Keratinocyte (primary cell): ENCODE results near the gene SEMA3C. TPM values are rescaled to one million over a fixed set of nuclear protein-coding genes. Genes with fewer than 3 reads are reported as not detected.

Experiments
- DNase-seq: peaks from one replicate; pipeline ENCODE4 v3.0.0-alpha.2; 2011; ENCODE audit warnings: low read depth, missing footprints, low spot score
- FAIRE-seq: peaks from 2 replicates; lab custom pipeline; 2011; peaks lifted over from hg19 to GRCh38; lab: Jason Lieb, UNC
- H2AFZ ChIP-seq: 2 replicates; pipeline ENCODE4 v1.6.0; 2012; ENCODE audit warnings: low read length, control low read depth, inconsistent platforms; ENCODE audit not compliant: control insufficient read depth
- H3K27ac ChIP-seq: 2 replicates; pipeline ENCODE4 v1.5.1; 2011; ENCODE audit warnings: low read length; ENCODE audit not compliant: control insufficient read depth, insufficient read depth
- H3K27me3 ChIP-seq: 3 replicates; pipeline ENCODE4 v1.6.0; 2011; ENCODE audit warnings: low read length; ENCODE audit not compliant: control insufficient read depth, insufficient read depth; ENCODE audit errors: extremely low read depth
- H3K36me3 ChIP-seq, 2 experiments: 2 replicates in 1 of 2; 3 replicates in 1 of 2; pipeline ENCODE4 v1.5.1; 2011; ENCODE audit warnings: low read length in 2 of 2, mild to moderate bottlenecking in 1 of 2; ENCODE audit not compliant: control insufficient read depth in 2 of 2, insufficient read depth in 2 of 2; ENCODE audit errors: extremely low read depth in 1 of 2
- H3K4me1 ChIP-seq: 3 replicates; pipeline ENCODE4 v1.5.1; 2011; ENCODE audit warnings: low read length; ENCODE audit not compliant: control insufficient read depth, insufficient read depth; ENCODE audit errors: extremely low read depth
- H3K4me2 ChIP-seq: 3 replicates; pipeline ENCODE4 v1.6.0; 2011; ENCODE audit warnings: low read depth, low read length; ENCODE audit not compliant: control insufficient read depth, insufficient read depth; ENCODE audit errors: extremely low read depth
- H3K4me3 ChIP-seq, 3 experiments: fragments of 200-600 bp in 1 of 3; sonication (generic) in 1 of 3; 2 replicates in 2 of 3; 3 replicates in 1 of 3; pipeline ENCODE4 v1.5.1; 2011 to 2016; ENCODE audit warnings: low read length in 3 of 3, mild to moderate bottlenecking in 3 of 3, control low read depth in 2 of 3, inconsistent platforms in 1 of 3, low read depth in 1 of 3, mixed read lengths in 1 of 3, mixed run types in 1 of 3, moderate library complexity in 1 of 3; ENCODE audit not compliant: control insufficient read depth in 2 of 3, insufficient read depth in 2 of 3; ENCODE audit errors: extremely low read depth in 1 of 3
- H3K79me2 ChIP-seq: 2 replicates; pipeline ENCODE4 v1.6.0; 2012; ENCODE audit warnings: low read length; ENCODE audit not compliant: control insufficient read depth, insufficient read depth
- H3K9ac ChIP-seq: 3 replicates; pipeline ENCODE4 v1.6.0; 2011; ENCODE audit warnings: low read length; ENCODE audit not compliant: control insufficient read depth, insufficient read depth; ENCODE audit errors: extremely low read depth
- H3K9me1 ChIP-seq: 3 replicates; pipeline ENCODE4 v1.6.0; 2011; ENCODE audit warnings: low read length; ENCODE audit not compliant: control insufficient read depth, insufficient read depth; ENCODE audit errors: extremely low read depth
- H3K9me3 ChIP-seq: 2 replicates; pipeline ENCODE4 v1.5.1; 2012; ENCODE audit warnings: low read depth, low read length; ENCODE audit not compliant: control insufficient read depth
- H4K20me1 ChIP-seq: 3 replicates; pipeline ENCODE4 v1.6.0; 2011; ENCODE audit warnings: low read length; ENCODE audit not compliant: control insufficient read depth, insufficient read depth; ENCODE audit errors: extremely low read depth
- EZH2 ChIP-seq: IDR thresholded peaks from one replicate; pipeline ENCODE4 v1.6.1; 2012; ENCODE audit warnings: inconsistent platforms, mild to moderate bottlenecking, low read length, moderate library complexity
- dilution Hi-C: fragments of 300-500 bp; cut with MboI; formaldehyde crosslinking; loops from one replicate; pipeline ENCODE4 v1.7.0; 2020; ENCODE audit warnings: low sequenced_read_pairs; ENCODE audit not compliant: extremely low pct_ligation_motif_present
- polyA plus RNA-seq, 5 experiments: library from polyadenylated mRNA; depleted of rRNA in 3 of 5; stranded (reverse) in 3 of 5; stranded (forward) in 1 of 5; unstranded in 1 of 5; fragments of >200 nt; gene quantifications; 1 replicate in 1 of 5; 2 replicates in 3 of 5; 3 replicates in 1 of 5; pipeline versions ENCODE4 v1.2.1 to v1.2.3, GENCODE V29; 2011 to 2012; ENCODE audit warnings: missing spikeins in 2 of 5, low read depth in 1 of 5, low replicate concordance in 1 of 5
- TF ChIP-seq, protein P1 (sequence below), 3 experiments: IDR thresholded peaks in 1 of 3; conservative IDR thresholded peaks in 1 of 3; optimal IDR thresholded peaks in 1 of 3; 2 replicates in 2 of 3; 3 replicates in 1 of 3; pipeline versions ENCODE3 to v1.5.1; 2011; ENCODE audit warnings: low read length in 3 of 3, mild to moderate bottlenecking in 3 of 3, moderate library complexity in 2 of 3, control low read depth in 1 of 3, inconsistent platforms in 1 of 3; ENCODE audit not compliant: insufficient read depth in 2 of 3; ENCODE audit errors: extremely low read depth in 1 of 3

Gene SEMA3C
- polyA plus RNA-seq, 1 donor (not counting 4 experiments of a cell fraction or from before 2014, with no cell fraction given) = 142 TPM

DNA sequence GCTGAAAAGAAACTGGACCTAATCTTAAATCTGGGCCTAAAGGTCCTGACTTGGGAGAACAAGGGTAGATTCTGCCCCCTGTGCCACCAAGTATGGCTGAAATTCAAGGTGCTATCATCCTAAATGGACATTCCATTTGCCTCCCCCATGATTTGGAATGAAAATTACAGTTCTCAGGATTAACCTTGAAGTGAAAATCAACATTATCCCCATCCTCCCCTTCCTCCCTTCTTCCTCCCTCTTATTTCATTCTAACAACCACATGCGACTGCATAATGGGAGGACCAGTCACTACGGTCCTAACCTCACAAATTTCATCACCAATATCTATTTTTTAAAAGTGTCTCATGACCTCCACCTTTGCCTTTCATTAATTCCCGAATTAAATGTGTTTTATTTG lies 62.1 kb downstream of the SEMA3C start:
- FAIRE-seq = no peak
- Histone ChIP-seq H4K20me1 (peaks cover 2% of the 10 kb centered on the region), H3K27ac (no peak overlapping the region), H3K4me1 (peaks cover 8% of the 10 kb centered on the region), H2AFZ (no peak overlapping the region), H3K79me2 (peaks cover 76% of the 10 kb centered on the region), H3K27me3 (no peaks in the 10 kb centered on the region), H3K36me3 (no peaks in the 10 kb centered on the region), H3K9me3 (no peaks in the 10 kb centered on the region), H3K9me1 (no peaks in the 10 kb centered on the region), H3K4me2 (no peak overlapping the region), H3K9ac (no peak overlapping the region), H3K4me3 (no peak overlapping the region)
- DNase-seq = no peak
- dilution Hi-C loops = no loop called here
- no peak for TF ChIP-seq EZH2

DNA sequence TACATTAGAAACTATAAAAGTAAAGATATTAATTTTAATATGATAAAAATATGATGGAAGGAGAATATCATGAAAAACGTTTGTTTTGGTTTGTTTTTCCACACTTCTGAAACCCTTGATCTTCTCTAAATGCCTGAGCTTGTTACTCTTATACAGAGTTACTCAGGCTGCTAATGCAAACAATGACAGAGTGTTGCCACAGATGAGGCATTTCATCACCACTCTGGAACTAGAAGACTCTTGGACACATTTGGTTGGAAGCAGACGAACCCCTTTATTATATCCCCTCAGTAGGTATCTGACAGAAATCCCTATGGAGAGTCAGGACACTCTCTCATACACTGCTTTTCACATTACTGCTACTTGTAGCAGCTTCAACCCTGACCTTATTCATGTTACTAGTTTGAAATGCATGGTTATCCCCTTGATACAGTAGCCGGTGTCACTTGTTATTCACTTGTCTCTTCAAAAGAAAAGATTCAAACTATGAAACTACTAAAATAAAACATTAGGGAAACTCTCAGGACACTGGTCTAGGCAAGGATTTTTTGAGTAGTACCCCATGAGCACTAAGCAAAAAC lies 66.9 kb downstream of the SEMA3C start:
- Histone ChIP-seq H3K27ac (no peak overlapping the region), H3K36me3 (peaks cover 2 to 4% of the 10 kb centered on the region in 2 experiments), H3K79me2 (peaks cover 70% of the 10 kb centered on the region), H2AFZ (no peak overlapping the region), H3K4me1 (peaks cover 9% of the 10 kb centered on the region), H3K27me3 (no peaks in the 10 kb centered on the region), H3K9me3 (no peaks in the 10 kb centered on the region), H4K20me1 (peaks cover 5% of the 10 kb centered on the region), H3K4me2 (no peak overlapping the region), H3K9ac (no peak overlapping the region), H3K4me3 (no peak overlapping the region), H3K9me1 (peaks cover 3% of the 10 kb centered on the region)
- DNase-seq (no peak), FAIRE-seq (peak; percentile 26)
- dilution Hi-C loops = no loop called here
- TF ChIP-seq, protein P1, sequence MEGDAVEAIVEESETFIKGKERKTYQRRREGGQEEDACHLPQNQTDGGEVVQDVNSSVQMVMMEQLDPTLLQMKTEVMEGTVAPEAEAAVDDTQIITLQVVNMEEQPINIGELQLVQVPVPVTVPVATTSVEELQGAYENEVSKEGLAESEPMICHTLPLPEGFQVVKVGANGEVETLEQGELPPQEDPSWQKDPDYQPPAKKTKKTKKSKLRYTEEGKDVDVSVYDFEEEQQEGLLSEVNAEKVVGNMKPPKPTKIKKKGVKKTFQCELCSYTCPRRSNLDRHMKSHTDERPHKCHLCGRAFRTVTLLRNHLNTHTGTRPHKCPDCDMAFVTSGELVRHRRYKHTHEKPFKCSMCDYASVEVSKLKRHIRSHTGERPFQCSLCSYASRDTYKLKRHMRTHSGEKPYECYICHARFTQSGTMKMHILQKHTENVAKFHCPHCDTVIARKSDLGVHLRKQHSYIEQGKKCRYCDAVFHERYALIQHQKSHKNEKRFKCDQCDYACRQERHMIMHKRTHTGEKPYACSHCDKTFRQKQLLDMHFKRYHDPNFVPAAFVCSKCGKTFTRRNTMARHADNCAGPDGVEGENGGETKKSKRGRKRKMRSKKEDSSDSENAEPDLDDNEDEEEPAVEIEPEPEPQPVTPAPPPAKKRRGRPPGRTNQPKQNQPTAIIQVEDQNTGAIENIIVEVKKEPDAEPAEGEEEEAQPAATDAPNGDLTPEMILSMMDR (optimal IDR thresholded peaks at IDR 0.05 in 1 of 3, IDR thresholded peaks at IDR 0.05 in 1 of 3, conservative IDR thresholded peaks at IDR 0.05 in 1 of 3; ENCODE audit: extremely low read depth in 1 of 3, insufficient read depth in 2 of 3, low read length in 3 of 3) = no peak
- no peak for TF ChIP-seq EZH2

DNA sequence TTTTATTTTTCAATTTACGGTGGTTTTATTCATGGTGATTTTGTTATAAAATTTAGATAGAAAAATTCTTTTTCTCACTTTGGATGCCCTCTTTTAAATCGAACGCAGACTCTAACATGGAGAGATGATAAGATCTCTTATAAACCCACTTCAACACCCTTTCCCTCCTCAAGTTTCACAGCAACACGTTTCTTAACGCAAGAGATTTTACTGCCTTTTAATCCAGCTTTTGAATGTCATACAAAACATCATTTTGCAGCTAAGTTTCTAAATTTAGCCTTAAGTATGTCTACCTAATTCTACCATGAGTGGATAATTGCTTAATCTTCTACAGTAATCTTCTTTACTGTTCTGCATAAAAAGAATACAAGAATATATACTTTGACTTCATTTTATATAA lies 70.0 kb downstream of the SEMA3C start:
- Histone ChIP-seq H3K36me3 (peaks cover 5 to 8% of the 10 kb centered on the region in 2 experiments), H3K79me2 (peaks cover 73% of the 10 kb centered on the region), H3K4me3 (no peak overlapping the region), H3K9me1 (peaks cover 3% of the 10 kb centered on the region), H3K9me3 (no peaks in the 10 kb centered on the region), H3K27ac (no peak overlapping the region), H2AFZ (no peak overlapping the region), H4K20me1 (peaks cover 5% of the 10 kb centered on the region), H3K4me1 (peaks cover 9% of the 10 kb centered on the region), H3K27me3 (no peaks in the 10 kb centered on the region), H3K9ac (no peak overlapping the region), H3K4me2 (no peak overlapping the region)
- DNase-seq (no peak), FAIRE-seq (no peak)
- TF ChIP-seq EZH2 = no peak
- TF ChIP-seq, protein P1 (optimal IDR thresholded peaks at IDR 0.05 in 1 of 3, IDR thresholded peaks at IDR 0.05 in 1 of 3, conservative IDR thresholded peaks at IDR 0.05 in 1 of 3; ENCODE audit: extremely low read depth in 1 of 3, insufficient read depth in 2 of 3, low read length in 3 of 3) = no peak
- dilution Hi-C loops = no loop called here
